DMS53 treated with DMSO at 0.1 percent for 48 hours (cell line): ENCODE data around the gene SETD1B.
"Not testable (repeated sequence)": the region's sequence is repeated elsewhere in the genome, so short reads cannot be mapped to it uniquely, and the experiment has no call there.

Experiments
- DNase-seq: peaks from one replicate; lab custom pipeline; 2025; ENCODE audit not compliant: unreplicated experiment; lab: John Stamatoyannopoulos, UW

SETD1B gene

GRCh38 chr12:121779422-121779895, 24.4 kb upstream of the SETD1B start:
- no peak for DNase-seq

GRCh38 chr12:121780429-121780828, 23.4 kb upstream of the SETD1B start:
- no peak for DNase-seq

- DNase-seq: no peak
Measured at GRCh38 chr12:121781484-121781997, 22.3 kb upstream of the SETD1B start.

GRCh38 chr12:121781998-121782979, 21.5 kb upstream of the SETD1B start:
- DNase-seq: no peak

DNA sequence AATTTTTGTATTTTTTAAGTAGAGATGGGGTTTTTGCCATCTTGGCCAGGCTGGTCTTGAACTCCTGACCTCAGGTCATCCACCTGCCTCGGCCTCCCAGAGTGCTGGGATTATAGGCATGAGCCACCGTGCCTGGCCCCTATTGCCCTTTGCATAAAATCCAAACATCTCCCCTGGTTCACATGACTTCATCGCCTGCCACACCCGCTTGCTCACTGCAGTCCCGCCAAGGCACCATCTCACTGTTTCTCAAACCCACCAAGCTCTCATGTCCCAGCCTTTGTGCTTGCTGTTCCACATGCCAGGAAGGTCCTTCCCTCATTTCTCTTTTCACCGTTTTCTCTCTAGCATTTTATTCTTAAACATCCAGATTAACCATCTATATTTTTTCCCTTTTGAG, 20.0 kb upstream of the SETD1B start:
- DNase-seq: no peak

GRCh38 chr12:121784460-121784859, 19.3 kb upstream of the SETD1B start:
- no peak for DNase-seq

GRCh38 chr12:121786440-121786825, 17.4 kb upstream of the SETD1B start:
- DNase-seq: no peak

GRCh38 chr12:121787063-121788025, 16.5 kb upstream of the SETD1B start:
- no peak for DNase-seq

DNA sequence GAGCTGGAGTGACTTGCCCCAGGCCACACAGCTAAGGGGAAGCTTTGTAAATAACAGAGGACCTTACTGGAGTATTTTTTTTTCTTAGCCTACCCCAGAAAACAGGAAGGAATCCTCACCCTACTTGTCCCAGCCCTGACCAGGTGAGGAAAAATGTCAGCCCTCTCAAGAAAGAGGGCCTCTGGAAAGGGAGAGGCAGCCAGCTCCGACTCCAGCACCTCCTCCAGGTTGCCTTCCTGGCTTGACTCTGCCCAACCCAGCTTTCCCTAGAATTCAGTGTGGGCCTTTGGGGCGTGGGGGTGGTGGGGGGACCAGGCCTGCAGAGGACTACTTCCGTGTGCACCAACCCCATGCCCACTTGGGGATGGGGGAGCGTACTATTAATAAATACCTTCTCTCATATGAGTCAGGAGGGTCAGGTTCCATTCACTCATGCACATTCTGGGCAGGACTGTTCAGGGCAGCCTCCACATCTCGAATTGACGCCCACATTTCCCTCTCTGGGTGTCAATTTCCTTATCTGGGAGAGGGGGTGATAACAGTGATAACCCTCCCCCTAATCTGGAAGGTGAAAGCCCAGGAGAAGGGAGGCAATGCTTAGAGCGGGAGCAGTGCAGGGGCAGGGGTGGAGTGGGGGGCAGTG, 15.5 kb upstream of the SETD1B start:
- no peak for DNase-seq

DNA sequence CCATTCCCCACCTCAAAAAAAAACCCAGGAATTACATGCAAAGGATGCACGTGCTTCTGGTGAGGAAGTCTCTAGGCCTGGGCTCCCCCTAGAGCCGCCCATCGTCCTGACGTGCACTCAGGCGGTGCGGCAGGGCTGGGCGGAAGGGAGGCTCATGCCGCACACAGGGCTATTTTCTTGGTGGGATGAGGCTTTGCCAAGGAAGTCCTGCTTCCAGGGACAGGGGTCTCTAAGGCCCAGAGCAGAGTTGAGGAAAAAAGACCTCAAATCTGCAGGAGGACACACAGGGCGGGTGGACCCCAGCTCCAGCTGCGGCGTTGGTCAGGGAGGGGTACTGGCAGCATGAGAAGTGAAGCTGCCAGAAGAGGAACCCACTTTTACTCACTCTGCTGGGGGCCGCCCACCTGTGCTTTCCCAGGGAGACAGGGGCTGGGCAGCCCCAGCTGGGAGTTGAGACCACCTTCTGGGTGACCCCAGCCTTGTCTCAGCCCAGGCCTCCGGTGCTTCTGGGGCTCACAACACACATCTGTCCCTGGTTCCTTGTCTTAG, 14.5 kb upstream of the SETD1B start:
- no peak for DNase-seq

DNA sequence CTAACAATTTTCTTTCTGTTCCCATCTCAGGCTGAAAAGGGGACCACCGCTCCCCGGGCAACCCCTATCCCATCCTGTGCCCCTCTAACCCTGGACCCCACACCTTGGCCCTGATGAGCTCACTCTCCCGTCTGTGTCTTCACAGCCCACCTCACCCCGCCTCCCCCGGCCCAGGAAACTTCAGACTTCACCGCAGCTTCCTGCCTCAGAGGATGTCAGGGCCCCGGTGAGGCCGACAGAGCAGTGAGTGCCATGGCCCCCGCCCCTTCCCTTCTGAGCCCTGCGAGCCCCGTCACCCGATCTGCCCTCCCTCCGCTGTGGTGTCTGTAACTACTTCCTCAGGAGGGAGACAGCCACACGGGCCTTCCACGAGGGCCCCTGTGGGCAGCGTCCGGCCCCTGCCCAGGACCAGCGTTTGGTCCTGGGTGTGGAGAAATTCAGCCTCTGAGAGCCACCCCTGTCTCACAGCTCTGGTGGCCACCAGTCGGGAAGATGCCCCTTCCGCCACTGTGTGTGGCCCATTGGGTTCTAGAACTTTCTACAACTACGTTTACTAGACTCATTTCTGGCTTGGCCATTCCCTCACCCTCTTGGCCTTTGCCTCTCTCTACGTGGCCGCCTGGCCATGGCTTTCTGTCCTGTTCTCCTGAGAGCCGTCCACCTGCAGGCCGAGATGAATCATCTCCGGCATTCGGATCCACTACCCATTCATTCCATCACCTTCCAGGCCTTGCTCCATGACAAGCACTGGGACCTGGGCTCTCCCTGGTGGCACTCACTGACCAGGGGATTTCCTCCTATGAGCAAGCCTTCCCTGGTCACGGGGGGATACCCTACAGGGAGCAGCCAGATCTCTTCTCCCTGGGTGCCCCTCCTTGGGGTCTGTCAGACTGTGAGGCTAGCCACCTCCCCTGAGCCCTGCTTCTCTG, 13.7 kb upstream of the SETD1B start:
- no peak for DNase-seq

GRCh38 chr12:121790785-121791184, 13.0 kb upstream of the SETD1B start:
- DNase-seq: not testable (repeated sequence)

DNA sequence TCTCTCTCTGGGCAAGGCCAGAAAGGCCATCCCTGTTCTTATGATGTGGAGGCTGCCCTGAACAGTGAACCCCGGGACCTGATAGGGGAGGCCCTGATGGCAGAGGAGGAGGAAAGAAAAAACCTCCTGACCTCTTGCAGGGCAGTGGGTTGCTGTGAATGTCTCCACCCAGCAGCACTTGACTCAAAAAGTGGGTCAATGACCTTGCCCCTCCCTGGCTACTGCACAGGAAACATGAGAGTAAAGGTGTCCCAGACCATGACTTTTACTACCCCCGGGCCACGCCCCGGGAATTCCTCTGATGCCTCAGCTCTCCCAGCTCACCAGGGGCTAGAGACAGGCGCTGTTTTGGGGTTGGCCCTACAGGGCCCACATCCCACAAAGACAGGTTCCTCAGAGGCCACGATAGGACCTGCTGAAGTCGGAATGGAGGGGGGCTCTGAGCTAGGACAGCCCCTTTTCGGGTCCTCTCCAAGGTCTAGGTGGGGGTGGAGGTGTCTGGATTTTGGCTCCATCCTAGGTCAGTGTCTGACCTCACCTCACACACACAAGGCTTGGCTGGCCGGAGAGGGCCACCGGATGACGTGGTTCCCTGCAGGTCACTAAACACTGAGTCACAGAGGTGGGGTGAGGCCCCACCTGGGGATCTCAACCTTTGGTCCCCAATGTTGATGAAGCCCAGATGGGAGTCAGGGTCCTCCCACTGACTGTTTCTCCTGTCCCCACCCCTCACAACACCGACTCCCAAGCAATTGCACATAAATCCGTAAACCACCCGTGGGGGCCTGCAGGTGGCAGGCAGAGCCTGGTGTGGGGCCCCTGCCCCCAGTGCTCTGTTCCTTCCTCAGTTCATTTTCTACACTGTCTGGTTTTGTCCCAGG, 11.9 kb upstream of the SETD1B start:
- no peak for DNase-seq

- no peak for DNase-seq
Measured at GRCh38 chr12:121792607-121793439, 11.0 kb upstream of the SETD1B start.

GRCh38 chr12:121793440-121793837, 10.4 kb upstream of the SETD1B start, which contains the start of gene RHOF:
RHOF (minus strand) TSS chr12:121793688; CDS start chr12:121793633, 55 bp downstream.
- peak; percentile 41 for DNase-seq

DNA sequence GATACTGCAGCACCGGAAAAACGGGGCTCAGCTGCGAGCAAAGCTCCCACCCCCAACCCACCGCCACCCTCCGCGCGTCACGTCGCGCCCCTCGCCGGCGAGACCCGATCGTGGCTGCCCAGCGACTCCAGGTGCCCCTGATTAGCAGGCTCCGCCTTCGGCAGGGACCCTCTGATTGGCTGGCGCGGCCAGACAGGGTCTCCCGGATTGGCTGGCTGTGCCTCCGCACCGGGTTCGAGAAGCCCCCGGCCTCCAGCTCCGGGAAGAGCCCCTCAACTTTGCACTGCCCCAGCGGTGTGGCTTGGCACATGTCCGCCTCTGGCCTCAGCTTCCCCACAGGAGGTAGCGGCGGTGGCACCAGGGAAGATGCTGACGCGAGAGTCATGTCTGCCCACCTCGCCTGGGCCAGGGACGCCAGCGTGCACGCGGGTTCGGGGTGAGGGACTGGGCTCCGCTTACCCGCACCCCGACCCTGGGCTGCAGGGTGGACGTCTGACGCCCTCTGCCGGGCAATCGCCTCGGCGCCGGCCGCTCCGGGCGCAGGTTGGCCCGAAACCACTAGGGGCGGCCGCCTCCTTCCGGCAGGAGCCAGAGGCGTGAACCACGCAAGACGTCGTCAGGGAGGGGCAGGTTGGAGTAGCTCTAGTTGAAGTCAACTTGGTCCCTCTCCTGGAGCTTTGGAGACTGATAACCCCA, 9.8 kb upstream of the SETD1B start:
- DNase-seq: peak; percentile 74

GRCh38 chr12:121794534-121795033, 9.2 kb upstream of the SETD1B start:
- DNase-seq: no peak
